ENCODE results near the gene KIAA2012. TPM values are rescaled to one million over a fixed set of nuclear protein-coding genes. Genes with fewer than 3 reads are reported as not detected.

KIAA2012 gene
- total RNA-seq, 1 donor from 2014 or later: not detected

- no peak for DNase-seq (ENCODE audit: low read depth)
- FAIRE-seq: no peak
- no peak for TF ChIP-seq CTCF (IDR thresholded peaks at IDR 0.05; ENCODE audit: insufficient read depth, low read length, severe bottlenecking)
- H3K4me3 ChIP-seq (ENCODE audit: low read depth, low read length): no peak overlapping the region
- H3K27me3 ChIP-seq (ENCODE audit: control insufficient read depth, insufficient read depth, low read length): no peaks in the 10 kb centered on the region
- H3K36me3 ChIP-seq (ENCODE audit: control insufficient read depth, insufficient read depth, low read length): no peaks in the 10 kb centered on the region
Measured at GRCh38 chr2:202071107-202071506, 1.9 kb upstream of the KIAA2012 start.

- FAIRE-seq (no peak), DNase-seq (ENCODE audit: low read depth) (no peak)
- Histone ChIP-seq H3K27me3 (ENCODE audit: control insufficient read depth, insufficient read depth, low read length) (no peaks in the 10 kb centered on the region), H3K36me3 (ENCODE audit: control insufficient read depth, insufficient read depth, low read length) (no peaks in the 10 kb centered on the region), H3K4me3 (ENCODE audit: low read depth, low read length) (no peak overlapping the region)
- TF ChIP-seq CTCF (IDR thresholded peaks at IDR 0.05; ENCODE audit: insufficient read depth, low read length, severe bottlenecking): peak; percentile 39
Measured at GRCh38 chr2:202072226-202072625, 829 bp upstream of the KIAA2012 start.

- no peaks in the 10 kb centered on the region for H3K27me3 ChIP-seq (ENCODE audit: control insufficient read depth, insufficient read depth, low read length)
- no peak overlapping the region for H3K4me3 ChIP-seq (ENCODE audit: low read depth, low read length)
- TF ChIP-seq CTCF (IDR thresholded peaks at IDR 0.05; ENCODE audit: insufficient read depth, low read length, severe bottlenecking): no peak
- DNase-seq (ENCODE audit: low read depth) (no peak), FAIRE-seq (no peak)
- H3K36me3 ChIP-seq (ENCODE audit: control insufficient read depth, insufficient read depth, low read length): no peaks in the 10 kb centered on the region
Measured at GRCh38 chr2:202074324-202074723, 1.3 kb downstream of the KIAA2012 start.

- no peak overlapping the region for H3K4me3 ChIP-seq (ENCODE audit: low read depth, low read length)
- no peaks in the 10 kb centered on the region for H3K36me3 ChIP-seq (ENCODE audit: control insufficient read depth, insufficient read depth, low read length)
- no peak for TF ChIP-seq CTCF (IDR thresholded peaks at IDR 0.05; ENCODE audit: insufficient read depth, low read length, severe bottlenecking)
- DNase-seq (ENCODE audit: low read depth) (peak; percentile 16), FAIRE-seq (no peak)
- H3K27me3 ChIP-seq (ENCODE audit: control insufficient read depth, insufficient read depth, low read length): no peaks in the 10 kb centered on the region
Measured at GRCh38 chr2:202079310-202079709, 6.3 kb downstream of the KIAA2012 start.

DNA sequence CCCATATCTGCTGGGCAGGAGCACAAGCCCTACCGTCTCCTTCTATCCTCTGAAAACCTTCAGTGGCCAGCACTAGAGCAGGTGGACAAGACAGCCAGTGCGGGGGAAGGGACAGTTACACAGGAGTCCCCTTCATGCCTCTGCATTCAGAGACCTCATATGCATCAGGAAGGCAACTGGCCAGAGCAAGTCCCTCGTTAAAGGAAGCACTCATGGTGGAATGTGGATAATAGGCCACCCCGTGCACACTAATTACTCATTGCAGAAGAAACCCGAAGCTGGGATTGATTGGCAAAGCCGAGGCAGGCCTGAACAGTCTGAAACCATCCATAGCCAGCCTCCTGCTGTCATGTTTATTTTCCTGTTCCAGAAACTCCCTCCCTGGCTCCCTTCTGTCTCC lies 11.2 kb downstream of the KIAA2012 start:
- Histone ChIP-seq H3K27me3 (ENCODE audit: control insufficient read depth, insufficient read depth, low read length) (no peaks in the 10 kb centered on the region), H3K36me3 (ENCODE audit: control insufficient read depth, insufficient read depth, low read length) (no peaks in the 10 kb centered on the region), H3K4me3 (ENCODE audit: low read depth, low read length) (no peak overlapping the region)
- DNase-seq (ENCODE audit: low read depth): peak; percentile 24
- no peak for TF ChIP-seq CTCF (IDR thresholded peaks at IDR 0.05; ENCODE audit: insufficient read depth, low read length, severe bottlenecking)
- no peak for FAIRE-seq

- no peaks in the 10 kb centered on the region for H3K36me3 ChIP-seq (ENCODE audit: control insufficient read depth, insufficient read depth, low read length)
- no peak overlapping the region for H3K4me3 ChIP-seq (ENCODE audit: low read depth, low read length)
- TF ChIP-seq CTCF (IDR thresholded peaks at IDR 0.05; ENCODE audit: insufficient read depth, low read length, severe bottlenecking): no peak
- H3K27me3 ChIP-seq (ENCODE audit: control insufficient read depth, insufficient read depth, low read length): no peaks in the 10 kb centered on the region
- no peak for FAIRE-seq
- no peak for DNase-seq (ENCODE audit: low read depth)
Measured at GRCh38 chr2:202088777-202089176, 15.7 kb downstream of the KIAA2012 start.
